GM18519 (cell line): ENCODE measurements around the gene KCNQ5.

Experiments
- ATAC-seq: cut with Tn5 transposase; IDR thresholded peaks from one replicate; pipeline ENCODE4 v1.9.1; 2021; ENCODE audit warnings: mild to moderate bottlenecking, moderate library complexity; ENCODE audit not compliant: unreplicated experiment, low FRiP score

KCNQ5 gene

DNA sequence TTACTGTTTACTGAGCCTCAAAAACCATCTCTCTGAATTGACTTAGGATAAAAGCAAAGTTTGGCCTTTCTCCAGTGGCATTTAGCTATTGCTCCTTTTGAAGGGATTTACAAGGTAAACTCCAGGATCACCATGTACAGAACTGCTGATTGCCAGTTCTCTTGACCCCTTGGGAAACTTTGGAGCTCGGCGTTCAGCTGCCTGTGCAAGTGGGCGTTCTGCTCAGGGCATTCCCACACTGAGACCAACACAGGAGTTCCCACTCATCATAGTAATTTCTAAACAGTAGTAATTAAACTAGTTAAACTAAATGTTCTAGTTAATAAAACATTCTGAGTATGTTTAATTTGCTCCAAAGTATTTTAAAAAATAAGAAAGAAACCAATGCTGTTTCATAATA lies 14.9 kb downstream of the KCNQ5 start:
- peak; percentile 3 for ATAC-seq

DNA sequence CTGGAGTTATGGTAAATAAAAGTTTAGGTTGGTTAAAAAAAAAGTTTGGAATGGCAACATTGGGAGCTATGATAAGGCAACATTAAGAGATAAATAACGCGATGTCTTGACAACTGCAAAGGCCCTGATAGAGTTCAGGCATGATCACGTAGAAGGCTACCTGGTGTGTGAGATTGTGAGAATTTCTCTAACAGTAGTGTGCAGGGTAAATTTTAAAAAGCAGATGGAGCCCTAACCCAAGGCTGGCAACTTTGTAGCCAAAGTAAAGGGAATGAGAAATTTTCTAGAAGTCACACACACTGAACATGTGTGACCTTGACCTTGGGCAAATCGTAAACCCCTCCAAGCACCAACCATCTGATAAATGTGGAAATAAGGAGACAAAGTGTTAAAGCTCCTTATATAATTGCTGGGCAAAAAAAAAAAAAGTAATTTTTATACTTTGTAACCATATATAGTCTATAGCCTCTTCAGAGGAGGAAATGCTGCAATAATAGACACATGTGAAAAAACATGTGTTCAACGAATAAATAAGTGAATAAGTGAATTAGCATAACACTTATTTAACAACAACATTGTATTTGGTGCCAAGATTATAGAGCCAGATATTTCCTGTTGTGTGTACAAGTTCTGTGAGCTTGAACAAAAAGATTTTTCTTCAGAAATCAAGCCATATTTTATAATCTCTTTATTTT lies 18.2 kb downstream of the KCNQ5 start:
- ATAC-seq, result no peak

DNA sequence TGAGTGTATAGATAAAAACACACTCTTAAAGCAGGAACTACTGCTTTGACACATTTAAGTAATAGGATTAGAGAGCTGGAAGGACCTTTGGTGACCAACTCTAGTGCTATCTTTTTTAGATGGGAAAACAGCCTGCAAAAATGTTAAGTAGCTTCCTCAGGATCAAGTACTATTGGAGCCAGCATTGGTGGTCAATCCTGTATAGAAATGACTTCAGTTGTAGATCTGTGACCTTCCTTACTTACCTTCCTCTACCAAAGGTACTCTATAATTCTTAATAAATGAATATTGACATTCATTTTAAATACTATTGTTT lies 18.7 kb downstream of the KCNQ5 start:
- no peak for ATAC-seq

DNA sequence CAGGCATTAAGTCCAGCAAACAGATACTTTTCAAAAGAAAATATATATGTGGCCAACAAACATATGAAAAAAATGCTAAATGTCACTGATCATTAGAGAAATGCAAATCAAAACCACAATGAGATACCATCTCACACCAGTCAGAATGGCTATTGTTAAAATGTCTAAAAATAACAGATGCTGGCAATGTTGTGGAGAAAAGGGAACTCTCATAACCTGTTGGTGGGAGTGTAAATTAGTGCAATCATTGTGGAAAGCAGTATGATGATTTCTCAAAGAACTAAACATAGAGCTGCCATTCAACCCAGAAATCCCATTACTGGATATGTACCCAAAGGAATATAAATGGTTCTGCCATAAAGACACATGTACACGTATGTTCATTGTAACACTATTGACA lies 20.6 kb downstream of the KCNQ5 start:
- no peak for ATAC-seq

DNA sequence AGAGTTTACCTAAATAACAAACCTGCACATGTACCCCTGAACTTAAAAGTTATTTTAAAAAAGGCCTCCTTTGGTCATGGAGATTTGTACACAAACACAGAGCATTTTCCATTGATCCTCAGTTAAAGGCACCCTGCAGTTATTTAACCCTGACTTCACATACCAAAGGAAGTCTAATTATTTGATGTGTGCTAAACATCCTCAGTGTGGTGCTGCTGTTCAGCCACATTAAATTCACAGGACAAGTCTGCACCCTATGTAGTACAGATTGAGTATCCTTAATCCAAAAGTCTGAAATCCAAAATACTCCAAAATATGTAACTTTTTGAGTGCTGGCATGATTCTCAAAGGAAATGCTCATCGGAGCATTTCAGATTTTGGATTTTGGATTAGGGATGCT lies 21.4 kb downstream of the KCNQ5 start:
- ATAC-seq, result no peak

DNA sequence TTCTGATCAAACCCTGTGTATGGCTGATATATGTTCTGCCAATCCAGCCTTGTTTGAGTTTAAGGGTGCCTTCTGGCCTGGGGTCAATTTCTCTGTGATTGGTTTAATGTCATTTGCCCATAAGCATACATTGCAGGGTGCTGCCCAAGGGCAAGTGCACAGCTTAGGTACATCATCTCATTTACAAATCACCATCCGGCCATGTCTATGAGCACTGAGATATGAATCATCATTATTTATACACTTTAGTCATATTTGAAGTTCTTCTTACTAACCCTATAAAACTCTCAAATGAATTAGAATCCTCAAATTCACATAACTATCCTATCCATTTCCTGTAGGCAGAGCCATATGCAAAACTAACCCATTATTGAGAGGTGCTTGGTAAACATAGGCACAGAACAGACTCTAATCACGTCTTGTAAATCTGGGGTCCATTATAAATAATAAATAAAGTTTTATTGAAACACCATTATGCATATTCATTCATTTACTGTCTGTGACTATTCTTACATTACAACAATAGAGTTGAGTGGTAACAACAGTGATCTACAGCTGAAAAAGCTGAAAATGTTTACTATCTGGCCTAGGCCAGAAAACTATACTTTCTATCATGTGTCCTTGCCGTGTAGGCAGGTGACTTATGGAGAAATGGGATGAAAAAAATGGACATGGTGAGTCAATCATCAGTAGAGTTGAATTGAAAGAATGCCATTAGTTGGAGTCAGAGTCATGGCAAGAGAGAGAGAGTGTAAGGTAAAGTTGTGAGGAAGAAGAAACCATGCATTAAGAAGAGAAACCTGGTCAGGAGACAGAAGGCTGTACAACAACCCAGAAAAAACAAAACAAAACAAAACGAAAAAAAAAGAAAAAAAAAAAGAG lies 25.0 kb downstream of the KCNQ5 start:
- ATAC-seq, result no peak

DNA sequence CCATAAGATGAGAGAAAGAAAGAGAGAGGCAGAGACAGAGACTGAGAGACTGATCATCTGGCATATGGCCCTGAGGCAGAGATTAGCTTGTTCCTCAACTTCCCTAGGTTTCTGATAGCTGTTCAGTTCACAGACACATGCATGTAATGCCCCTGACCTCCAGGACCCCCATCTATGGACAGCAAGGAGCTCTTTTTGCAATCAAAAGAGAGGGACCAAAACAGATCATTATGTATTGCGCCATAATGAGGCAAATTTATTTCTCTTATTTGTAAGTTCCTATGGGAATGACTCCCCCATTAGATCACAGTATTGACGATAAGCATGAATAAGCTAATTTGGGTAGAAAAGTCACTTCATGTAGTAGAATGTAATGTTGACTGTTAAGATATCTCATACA lies 25.6 kb downstream of the KCNQ5 start:
- ATAC-seq, result no peak

DNA sequence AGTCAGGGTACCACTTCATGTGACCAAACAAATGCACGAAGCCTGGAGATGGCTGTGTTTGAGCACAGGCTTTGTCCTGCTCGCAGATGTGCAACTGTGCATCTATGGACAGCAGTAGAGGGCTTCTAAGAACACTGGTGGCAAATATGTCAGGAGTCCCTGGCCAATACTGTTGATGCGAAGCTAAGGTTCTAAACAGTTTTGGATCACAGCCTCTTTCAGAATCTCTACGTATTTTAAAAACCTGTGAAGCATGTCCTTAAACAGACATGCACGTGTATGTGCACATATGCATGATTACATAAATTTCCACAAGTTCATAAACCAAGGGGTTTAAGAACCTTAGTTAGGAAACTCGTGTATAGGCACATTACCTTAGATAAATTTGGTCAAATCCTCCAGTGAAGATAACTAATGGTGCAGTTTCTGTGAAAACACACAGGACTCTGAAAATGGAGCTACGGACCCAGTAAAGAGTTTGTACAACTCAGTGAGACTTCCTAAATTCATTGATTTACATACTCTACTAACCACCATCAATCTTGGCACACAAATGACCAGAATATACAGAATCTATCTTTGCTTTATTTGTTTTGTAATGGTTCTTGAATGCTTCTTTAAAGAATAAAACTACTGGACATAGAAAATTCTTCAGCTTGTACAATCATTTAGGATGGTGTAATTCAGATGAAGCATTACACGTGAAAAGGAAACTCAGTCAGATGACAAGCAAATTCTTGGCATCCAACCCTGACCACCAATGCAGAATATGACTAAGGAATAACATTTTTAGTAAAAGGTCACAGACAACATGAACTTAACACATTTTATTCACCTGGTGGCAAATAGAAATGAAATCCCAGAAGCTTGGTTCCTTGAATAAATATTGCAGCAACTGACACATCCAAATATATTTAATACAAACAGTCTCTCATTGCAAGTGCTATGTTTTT lies 27.4 kb downstream of the KCNQ5 start:
- peak; percentile 46 for ATAC-seq

DNA sequence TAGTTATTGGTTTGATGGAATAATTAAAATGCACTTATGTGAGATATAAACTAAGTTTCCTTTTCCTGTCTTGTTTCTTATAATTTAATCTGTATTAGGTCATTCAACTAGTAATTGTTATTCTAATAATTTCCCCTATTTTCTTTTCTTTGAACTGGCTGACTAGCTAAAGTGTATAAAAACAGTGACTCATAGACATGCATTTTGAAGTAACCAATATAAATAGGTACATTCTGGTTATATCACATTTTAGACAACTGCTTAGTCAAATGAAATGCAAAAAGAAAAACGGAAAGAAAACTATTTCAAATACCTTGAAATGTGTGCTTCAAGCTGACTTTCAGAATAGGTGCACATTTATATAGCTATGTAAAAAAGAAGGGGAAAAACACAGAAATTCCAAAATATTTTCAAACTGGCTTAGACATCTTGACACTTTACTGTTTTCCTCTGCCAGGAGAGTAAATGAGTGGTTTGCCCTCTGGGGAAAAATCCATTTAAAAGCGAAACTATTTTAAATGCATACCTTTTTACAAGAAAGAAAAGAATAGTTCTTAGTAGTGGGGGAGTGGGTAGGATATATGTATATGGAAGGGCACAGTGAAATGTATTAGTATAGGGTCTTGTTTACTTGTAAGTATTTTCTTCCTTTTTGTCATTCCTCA lies 28.3 kb downstream of the KCNQ5 start:
- ATAC-seq, result no peak

DNA sequence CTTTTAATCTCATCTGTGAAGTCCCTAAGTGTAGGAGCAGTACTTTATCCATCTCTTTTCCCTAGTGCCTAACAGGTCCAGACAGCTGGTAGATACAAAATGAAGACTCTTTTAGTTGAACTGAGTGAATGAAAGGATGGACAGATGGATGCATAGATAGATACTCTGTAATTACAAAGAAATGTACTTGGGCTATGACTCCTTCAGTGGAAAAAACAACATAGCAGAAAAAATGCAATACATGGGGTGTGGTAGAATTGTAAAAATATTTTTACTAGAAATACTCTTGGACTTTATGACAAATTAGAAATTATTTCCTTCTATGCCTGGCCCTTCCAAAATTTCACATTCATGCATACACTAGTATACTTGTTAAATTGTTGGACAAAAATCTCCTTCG lies 29.3 kb downstream of the KCNQ5 start:
- no peak for ATAC-seq

DNA sequence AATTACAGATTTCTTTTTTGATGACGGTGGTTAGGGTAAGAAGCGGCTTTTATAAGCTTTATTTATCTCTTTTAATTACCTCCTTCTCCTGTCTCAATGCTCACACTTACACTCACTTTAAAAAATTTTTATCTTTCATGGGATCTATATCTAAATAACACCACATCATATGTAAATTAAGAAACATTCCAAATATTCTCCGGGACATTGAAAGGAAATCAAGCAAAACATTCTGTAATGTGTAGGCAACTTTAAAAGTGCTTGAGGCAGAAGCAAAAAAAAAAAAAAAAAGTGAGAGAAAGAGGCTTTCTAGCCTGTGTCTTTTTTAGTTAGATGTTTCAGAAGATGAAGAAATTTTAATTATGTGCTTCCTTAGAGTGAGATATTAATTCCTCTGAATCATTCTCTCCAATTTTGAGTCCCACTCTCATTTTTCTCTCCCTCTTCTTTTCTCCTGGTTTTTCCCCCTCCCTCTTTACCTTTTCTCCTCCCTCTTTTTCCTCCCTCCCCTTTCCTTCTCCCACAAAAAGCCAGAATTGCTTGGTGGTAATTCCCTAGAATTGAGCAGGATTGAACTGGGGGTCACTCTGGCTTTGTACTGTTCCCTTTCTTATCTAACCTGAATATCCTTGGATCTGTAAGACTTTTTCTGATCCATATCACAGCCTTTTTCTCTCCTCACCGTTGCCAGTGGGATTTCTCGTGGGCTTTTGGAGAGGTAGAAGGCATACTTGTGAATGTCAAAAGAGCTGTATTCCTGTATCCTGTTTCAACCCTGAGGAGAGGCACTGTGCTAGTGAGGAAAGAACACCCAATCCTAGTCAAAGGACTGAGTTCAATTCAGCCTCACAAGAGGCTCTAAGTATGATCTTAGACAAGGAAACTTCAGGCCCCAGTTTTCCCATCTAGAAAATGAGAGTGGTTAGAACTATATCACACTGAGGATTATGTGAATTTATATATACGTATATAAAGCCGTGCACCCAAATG lies 30.4 kb downstream of the KCNQ5 start:
- no peak for ATAC-seq

DNA sequence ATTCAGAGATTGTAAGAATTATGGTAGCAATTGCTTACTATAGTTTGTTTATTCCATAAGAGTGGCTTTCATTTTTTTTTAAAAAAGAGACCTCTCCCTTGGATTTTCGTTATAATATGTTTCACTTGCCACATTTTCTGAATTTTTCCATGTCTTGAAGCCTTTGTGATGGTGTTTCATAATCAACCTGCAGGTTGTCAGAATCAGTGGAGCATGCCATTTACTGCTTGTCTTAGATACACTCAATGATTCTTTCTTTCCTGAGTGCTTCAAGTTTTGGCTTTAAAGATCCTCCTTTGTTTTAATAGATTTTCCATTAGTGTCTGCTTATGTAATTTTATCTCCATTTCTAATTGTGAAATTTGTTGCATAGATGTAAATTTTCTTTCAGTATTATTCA lies 31.2 kb downstream of the KCNQ5 start:
- ATAC-seq, result no peak

DNA sequence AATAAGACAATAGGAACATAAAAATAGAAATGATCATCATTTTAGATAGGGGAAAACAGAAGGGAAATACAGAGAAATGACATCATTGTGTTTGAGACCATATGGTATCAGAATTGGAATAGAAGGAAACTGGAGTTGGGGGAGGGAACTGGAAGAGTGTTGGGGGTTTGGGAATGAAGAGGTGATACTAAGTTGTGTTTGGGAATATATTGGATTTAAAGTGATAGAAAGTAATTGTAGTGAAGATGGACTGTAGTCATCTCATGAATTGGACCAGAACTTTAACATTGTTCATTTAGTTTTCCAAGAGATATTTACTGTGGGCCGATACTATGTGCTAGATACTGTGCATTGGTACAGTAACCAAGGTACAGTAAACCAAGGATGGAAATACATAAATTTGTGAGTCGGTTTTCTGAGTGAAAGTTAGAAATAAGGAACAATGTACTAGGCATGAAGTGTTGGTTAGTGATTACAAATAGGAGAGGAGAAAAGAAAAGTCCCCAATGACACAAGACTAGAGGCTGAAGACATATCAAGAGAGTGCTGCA lies 32.3 kb downstream of the KCNQ5 start:
- ATAC-seq, result peak; percentile 75

DNA sequence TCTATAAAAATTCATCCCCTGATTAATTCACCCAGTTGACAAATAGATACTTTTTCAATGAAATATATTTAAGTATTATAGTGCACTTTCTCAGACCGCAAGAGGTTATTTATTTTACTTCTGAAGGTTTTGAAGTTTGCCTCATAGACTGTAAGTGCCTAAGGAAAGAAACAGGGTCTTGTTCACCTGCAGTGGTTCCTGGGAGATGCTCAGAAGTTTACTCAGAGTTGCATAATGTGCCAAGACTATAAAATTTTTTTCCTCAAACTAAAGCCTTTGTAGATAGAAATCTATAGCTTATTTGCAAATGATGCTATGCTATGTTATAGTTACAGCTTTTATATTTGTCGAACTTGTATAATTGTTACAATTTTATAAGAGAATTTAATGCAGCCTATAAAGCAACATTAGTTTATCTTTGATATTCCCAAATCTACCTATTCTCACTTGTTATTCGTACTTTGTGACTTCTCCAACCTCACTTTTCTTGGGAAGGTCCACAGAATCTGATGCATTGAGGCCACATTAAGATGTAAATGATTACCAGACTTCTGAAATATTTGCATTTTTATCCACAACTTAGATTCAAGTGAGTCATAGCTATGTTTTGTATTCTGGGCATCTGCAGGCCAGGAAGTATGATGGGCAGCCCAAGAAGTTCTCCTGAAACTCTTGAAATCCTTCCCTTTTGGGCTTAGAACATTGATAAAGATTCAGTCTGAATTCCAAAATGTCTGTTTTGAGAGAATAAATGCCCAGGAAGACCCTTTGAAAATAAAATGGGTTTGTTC lies 35.7 kb downstream of the KCNQ5 start:
- ATAC-seq, result no peak

DNA sequence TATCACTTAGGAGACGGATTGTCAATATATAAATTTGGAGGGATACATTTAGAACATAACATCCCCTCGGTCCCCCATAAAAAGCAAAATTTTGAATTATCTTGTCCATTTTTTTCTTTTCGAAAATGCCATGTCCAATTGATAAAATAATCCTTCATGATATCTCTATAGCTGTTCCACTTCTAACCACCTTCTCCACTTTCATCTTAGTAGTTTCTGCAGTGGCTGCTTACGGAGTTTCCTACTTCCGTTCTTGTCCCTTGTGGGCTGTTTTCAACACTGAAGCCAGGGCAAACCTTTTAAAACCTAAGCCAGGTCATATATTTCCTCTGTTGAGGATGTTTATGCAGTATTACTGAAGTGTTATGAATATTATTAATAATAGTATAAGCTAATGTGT lies 37.9 kb downstream of the KCNQ5 start:
- no peak for ATAC-seq

DNA sequence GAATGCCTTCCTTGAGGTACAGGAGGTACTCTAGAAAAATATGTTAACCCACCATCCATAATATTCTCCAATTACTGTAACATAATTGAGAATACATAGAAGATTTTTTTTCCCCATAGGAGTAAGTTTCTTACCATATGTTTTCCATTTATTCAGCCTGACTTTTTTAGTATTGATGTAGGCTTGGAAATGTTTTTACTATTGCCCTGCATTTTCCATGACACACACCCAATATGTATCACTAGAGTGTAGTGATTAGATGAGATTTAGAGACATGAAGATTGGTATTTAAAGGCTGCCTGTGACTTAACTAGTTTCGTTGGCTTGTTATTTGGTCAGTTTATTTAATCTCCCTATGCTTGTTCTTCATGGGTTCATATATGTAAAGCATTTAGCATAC lies 39.5 kb downstream of the KCNQ5 start:
- no peak for ATAC-seq

DNA sequence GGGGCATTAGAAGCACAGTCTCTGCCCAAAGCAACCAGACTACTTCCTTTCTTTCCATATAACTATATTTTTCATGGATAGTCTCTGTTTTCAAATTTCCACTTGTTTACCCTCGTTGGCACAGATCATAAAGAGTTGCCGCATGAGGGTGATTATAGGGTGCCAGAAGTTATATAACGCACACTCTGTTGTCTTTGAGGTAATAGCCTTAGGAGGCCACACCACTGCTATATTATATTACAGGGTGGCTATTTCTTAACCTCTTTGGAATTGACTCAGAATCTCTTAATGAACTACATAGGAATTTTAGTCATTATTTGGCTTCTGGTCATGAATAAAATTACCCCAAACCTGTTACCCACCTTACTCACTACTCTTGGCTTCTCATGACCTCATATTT lies 43.7 kb downstream of the KCNQ5 start:
- ATAC-seq, result no peak

DNA sequence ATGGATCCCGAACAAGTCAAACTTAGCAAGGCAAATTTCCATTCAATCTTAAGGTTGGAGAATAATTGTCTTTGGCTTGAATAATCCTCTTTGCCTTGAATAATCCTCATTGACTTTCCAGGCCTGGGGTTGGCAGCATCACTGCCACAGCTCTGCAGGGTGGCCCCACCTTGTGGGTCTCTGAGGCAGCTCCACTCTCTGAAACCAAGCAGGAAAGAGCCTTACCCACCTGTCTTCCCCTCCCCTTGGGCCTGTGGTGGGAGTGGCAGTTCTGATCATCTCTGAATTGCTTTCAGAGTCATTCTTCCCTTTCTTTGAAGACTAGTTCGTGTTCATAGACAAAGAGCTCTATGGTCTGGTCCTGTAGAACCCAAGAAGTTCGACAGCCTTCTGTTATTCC lies 47.5 kb downstream of the KCNQ5 start:
- no peak for ATAC-seq
